Suppressor macrophage treated with lipopolysaccharide for 1 hour (primary cell): Measurements from ENCODE around the gene ZNF841.
"Not testable (repeated sequence)": the region's sequence is repeated elsewhere in the genome, so short reads cannot be mapped to it uniquely, and the experiment has no call there.

Experiments
- DNase-seq, 3 donors: peaks; one replicate each; pipeline ENCODE4 v3.0.0-alpha.2; 2020 to 2022

The ZNF841 gene

DNA sequence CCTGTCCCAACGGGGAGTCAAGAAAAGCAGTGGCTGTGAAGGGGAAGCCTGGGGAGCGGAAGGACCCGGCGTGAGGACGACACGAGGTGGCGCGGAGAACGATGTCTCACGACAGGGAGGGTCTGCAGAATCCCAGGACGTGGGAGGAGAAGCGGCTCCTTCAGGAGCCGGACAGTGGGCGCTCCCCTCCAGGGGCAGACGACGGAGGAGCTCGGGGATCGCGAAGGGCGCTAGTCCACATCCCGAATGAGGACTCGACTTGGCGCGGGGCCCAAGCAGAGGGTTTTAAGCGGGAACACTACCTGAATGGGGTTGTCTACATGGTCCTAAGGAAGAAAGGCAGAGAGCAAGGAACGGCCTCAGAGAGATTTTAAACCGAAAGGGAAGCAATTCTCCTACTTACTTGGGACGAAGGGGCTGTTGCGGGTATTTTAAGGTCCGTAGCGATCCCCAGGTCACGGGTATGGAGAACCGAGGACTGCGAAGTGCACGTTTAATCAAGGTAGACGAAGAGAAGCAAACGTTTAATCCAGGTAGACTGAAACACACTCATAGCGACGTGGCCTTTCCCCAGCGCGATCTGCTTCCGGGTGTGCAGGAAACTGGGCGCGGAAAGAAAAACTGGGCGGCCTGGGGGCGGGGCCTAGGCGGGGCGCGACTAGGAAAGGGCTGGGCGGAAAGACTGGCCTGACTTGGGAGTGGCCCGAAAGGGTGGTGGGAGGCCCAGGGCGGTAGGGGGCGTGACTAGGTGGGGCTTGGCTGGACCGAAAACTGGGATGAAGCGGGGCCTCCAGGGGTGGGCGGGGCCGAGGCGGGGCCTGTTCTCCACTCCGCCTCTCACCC, at the start of gene ZNF841:
ZNF841 (minus strand) TSS at position 594 of the 843 bp plus-strand sequence. CDS start 10,964 bp downstream, outside the sequence.
- peak; percentile 88 to 94 (median 92) for DNase-seq

DNA sequence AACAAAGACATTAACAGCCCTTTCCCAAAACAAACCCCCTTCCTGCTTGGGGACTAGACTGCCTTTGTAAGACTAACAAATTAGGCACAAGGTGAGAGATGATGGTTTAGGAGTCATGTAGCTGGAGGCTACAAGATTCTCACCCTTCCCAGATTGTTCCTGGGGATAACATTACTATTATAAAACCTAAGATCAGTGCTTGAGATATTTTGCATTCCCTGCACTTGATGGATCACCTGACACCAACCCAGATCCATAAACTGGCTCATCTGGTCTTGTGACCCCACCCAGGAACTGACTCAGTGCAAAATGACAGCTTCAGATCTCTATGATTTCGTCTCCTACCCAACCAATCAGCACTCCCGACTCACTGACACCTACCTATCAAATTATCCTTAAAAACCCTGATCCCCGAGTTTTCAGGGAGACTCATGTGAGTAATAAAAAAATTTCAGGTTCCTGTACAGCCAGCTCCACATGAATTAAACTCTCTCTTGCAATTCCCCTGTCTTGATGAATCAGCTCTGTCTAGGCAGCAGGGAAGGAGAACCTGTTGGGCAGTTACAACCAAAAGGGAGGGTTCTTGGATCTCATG, 46.5 kb upstream of the ZNF841 start:
- no peak for DNase-seq

DNA sequence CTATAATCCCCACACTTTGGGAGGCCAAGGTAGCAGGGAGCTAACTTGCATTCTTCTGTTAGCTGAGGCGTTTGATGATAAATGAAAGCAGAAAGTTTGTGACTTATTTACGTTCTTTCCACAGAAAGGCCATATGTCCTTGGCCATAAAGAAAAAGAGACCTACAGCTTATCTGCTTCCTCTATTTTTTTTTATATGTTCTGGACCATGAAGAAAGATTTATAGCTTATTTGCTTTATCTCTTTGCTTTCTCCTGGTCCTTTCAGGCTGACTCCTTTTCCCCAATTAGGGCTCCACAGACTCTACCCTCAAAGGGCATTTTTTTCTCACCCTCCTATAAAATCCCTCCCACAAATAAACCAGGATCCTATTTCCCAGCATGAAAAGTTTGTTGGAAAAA, 45.6 kb upstream of the ZNF841 start:
- DNase-seq, result no peak

DNA sequence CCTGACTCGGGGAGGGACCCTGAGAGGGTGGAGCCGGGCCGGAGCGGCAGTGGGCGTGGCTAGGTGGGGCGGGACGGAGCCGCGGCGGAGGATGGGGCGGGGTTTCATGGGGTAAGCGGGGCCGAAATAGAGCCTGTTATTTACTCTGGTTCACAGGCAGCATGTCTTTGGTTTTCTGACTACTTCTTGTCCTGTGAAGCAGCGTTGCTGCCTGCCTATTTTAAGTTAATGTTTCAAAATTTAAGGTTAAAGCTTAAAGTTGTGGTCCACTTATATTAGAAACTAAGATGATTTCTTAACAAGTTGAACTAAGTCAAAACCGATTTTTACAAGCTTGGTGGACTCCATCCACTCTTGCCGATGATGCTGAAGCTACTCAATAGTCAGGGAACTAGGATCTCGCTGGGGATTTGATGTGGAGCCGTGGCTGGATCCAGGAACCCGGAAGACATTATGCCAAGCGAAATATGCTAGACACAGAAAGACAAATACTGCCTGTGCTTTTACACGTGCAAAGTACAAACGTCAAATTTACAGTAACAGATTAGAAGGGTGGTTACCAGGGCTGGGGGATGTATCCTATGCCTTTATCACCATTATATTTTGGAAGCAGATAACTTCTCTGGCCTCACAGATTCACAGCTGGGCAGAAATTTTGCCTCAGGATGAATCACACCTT, 44.6 kb upstream of the ZNF841 start:
- no peak for DNase-seq

DNA sequence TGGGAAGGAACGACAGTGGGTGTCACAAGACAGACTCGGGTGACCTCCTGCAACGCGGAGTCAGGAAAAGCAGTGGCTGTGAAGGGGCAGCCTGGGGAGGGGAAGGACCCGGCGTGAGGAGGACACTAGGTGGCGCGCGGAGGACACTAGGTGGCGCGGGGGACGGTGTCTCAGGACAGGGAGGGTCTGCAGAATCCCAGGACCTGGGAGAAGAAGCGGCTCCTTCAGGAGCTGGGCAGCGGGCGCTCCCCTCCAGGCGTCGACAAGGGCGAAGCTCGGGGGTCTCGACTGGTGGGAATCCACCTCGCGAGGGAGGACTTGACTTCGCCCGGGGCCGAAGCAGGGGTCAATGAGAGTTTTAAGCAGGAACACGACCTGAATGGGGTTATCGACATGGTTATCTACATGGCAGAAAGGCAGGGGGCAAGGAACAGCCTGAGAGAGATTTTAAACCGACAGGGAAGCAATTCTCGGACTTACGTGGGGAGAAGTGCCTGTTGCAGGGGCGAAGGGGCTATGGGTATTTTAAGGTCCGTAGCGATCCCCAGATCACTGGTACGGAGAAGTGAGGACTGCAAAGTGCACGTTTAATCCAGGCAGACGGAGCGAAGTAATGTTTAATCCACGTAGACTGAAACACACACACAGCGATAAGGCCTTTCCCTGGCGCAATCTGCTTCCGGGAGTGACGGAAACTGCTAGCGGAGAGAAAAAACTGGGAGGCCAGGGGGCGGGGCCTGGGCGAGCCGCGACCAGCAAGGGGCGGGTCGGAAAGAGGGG, 43.9 kb upstream of the ZNF841 start, which contains the start of gene ZNF616:
ZNF616 (minus strand) TSS at position 687 of the 780 bp plus-strand sequence. CDS start 9,426 bp downstream, outside the sequence.
- DNase-seq, result peak; percentile 96 to 99 (median 98)

DNA sequence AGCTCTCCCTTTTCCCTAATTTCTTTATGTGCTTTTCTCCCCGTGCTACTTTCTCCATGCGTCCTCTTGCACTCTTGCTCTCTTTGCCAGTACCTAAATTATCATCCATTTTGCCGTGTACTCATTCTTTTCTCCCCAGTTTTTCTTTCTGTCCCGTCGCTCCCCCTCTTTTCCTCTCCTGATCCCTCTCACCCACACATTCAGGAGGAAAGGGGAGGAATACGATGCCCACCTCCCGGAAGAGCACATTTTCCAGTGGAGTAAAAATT, 43.4 kb upstream of the ZNF841 start:
- no peak for DNase-seq

DNA sequence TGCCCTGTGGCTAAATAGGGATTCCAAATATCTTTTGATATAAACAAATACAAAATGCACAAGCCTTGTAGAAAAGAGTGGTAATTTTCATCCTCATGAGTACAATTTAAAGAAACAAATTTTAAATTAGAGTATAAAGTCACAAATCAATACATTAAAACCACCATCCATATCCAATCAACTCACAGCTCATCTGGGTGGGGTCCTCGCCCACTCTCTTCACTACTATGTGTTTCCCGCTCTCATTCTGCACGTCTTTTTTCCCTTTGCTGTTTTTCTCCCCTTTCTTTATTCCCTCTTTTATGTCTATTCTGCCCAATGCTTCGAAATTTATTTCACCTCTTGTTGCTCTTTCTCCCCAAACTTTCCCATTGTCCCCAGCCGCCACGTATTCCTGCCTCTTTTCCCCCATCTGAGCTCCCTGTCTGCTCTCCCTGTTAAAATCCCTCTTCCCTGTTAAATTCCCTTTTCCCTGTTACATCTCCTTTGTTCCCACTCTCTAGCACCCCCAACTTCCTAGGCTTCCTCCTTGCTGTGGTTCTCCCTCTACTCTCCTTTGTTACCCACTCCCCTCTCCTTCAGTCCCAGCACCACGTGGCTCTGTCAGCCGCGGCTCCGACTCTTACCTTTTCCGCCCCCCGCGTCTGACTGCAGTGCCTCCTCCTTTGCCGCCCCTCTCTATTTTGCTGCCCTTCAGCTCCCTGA, 42.9 kb upstream of the ZNF841 start:
- DNase-seq, result peak in 2 of 3 donors; percentile 3 to 26

DNA sequence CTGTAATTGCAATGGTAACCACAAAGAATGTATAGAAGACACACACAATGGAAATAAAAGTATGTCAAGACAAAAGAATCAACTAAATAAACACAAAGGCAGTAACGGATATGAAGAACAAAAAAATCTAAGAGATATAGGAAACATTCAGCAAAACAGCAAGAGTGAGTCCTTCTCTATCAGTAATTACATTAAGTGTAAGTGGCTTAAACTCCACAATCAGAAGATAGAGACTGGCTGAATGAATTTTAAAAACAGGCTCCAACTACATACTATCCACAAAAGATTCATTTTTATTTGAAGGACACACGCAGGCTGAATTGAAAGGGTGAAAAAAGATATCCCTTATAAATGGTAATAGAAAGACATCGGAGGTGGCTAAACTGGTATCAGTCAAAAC, 24.7 kb upstream of the ZNF841 start:
- no peak for DNase-seq

DNA sequence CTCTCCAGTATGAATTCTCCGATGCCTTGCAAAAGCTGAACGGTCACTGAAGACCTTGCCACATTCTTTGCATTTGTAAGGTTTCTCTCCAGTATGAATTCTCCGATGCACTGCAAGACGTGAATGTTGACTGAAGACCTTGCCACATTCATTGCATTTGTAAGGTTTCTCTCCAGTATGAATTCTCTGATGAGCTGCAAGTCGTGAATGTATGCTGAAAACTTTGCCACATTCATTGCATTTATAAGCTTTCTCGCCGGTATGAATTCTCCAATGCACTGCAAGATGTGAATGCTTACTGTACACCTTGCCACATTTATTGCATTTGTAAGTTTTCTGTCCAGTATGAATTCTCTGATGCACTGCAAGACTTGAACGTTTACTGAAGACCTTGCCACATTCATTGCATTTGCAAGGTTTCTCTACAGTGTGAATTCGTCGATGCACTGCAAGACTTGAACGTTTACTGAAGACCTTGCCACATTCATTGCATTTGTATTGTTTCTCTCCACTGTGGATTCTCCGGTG, 20.0 kb upstream of the ZNF841 start:
- no peak for DNase-seq

DNA sequence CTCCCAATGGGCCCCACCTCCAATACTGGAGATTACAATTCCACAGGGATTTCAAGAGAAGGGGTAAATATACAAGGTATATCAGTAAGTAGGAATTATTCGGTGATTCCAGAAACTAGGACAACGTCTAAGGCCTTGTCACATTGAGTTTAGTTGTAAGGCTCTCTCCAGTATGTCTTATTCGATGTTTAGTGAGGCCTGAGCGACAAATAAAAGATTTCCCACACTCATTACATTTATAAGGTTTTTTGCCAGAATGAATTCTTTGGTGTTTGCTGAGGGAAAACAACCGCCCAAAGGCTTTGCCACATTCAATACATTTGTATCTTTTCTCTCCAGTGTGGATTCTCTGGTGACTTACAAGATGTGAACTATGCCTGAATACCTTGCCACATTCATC, 19.1 kb upstream of the ZNF841 start:
- DNase-seq, result no peak

DNA sequence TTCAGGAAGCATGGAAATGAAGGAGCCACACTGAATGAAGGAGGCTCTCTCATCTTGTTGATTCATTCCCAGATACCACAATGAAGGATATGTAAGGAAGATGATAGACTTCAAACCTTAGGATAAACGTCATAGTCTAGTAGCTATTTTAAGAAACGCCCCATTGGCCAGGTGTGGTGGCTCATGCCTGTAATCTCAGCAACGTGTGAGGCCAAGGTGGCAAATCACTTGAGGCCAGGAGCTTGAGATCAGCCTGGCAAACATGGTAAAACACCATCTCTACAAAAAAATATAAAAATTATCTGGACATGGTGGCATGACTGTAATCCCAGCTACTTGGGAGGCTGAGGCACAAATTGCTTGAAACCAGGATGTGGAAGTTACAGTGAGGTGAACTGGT, 17.1 kb upstream of the ZNF841 start:
- DNase-seq, result no peak

DNA sequence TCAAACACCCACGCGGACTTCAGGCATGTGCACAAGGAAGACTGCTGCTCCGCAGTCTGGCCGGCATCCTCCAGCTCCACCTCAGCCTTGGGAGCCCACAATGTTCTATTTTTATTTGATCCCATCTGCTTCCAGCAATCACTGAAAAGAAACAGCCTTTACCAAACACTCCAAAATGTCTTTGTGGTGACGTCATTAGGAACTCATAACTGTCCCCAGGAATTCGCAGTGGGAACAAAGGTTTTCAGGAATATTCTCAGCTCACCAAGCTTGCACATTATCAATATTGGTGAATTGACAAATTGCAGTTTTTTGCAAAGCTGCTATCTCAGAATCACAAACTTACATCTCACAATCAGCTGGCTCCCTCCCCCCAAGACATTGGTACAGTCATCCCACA, 15.2 kb upstream of the ZNF841 start:
- DNase-seq, result no peak

DNA sequence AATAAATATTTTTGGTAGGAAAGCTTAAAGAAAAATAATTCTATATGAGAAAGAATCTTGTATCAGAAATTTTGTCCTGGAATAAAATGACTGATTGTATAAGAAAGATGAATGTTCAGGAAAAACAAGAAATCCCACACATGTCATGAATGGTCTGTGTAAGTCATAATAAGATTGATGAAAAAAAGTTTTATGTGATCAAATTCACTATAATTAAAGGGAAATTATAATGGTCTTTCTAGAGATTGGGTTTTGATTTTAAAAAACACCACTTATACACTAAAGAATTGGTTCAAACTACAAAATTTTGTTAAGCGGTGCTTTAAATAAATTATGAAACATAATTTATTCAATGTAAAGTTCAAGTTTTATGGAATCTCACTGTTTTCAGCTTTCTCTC, 7.2 kb upstream of the ZNF841 start:
- no peak for DNase-seq

DNA sequence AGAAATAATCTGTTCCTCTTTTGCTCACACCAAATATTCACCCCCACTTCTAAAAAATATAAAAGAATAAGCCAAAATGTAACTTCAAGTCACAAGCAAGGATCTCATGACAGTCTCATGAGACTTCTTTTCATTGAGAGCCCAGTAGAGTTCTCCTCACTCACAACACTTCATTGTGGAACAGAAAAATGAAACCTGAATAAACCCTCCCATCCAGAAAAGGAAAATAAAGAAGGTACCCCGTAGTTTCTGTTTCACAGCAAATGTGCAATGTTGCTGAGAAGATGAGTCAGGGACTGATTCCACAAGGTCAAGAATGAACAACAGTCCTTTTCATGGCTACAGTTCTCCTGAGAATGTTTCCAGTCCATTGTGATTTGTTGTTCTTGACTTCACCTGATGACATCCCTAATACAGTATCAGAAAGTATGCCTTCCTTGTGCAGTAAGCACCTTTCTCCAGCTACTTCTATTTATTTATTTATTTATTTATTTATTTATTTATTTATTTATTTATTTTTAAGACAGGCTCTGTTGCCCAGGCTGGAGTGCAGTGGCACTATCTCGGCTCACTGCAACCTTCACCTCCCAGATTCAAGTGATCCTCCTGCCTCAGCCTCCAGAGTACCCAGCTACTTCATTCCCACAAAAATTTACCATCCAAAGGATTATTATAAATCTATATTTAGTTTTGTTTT, 6.4 kb upstream of the ZNF841 start:
- peak in 1 of 3 donors; percentile 4 for DNase-seq

DNA sequence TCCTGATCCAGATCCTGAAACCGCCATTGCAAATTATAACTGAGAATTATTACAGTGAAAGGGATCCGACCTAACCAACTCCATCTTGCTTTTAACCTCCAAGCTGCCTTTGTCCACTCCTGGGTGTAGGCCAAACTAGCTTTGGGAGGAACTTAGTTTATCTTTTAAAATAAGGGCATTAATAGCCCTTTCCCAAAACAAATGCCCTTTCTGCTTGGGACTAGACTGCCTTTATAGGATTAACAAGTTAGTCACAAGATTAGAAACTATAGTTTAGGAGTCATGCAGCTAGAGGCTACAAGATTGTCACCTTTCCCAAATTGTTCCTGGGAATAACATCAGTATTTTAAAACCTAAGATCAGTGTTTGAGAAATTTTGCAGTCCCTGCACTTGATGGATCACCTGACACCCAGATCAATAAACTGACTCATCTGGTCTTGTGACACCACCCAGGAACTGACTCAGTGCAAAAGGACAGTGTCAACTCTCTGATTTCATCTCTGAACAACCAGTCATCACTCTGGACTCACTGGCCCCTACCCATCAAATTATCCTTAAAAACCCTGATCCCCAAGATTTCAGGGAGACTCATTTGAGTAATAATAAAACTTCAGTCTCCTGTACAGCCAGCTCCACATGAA, 4.1 kb upstream of the ZNF841 start:
- no peak for DNase-seq

DNA sequence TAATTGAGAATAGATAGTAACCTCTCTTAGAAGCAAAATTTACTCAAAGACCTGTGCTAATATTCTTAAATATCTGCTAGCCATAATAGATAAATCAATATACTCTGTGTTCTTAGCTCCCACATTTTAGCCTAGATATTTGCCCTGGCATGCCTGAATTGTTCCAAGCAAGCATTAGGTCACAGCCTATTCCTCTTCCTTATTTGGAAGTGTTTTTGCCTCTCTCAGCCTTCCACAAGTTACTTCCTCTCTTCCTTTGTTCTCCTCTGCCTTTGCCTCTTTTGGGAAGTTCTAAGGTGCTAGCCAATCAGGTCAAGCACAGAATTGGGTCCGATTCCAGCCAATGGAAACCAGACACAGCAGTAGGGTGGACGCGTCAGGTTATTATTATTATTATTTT, 851 bp upstream of the ZNF841 start:
- DNase-seq, result not testable (repeated sequence)

DNA sequence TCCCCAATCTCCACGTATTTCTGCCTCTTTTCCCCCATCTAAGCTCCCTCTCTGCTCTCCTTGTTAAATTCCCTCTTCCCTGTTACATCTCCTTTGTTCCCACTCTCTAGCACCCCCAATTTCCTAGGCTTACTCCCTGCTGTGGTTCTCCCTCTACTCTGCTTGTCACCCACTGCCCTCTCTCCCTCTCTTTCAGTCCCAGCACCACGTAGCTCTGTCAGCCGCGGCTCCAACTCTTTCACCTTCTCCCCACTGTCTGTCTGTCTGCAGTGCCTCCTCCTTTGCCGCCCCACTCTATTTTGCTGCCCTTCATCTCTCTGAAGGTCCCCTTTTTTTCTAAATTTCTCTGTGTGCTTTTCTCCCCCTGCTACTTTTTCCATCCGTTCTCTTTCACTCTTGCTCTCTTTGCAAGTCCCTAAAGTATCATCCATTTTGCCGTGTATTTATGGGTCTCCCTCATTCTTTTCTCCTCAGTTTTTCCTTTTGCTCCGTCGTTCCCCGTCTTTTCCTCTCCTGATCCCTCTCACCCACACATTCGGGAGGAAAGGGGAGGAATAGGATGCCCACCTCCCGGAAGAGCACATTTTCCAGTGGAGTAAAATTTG, 937 bp downstream of the ZNF841 start:
- DNase-seq, result no peak

DNA sequence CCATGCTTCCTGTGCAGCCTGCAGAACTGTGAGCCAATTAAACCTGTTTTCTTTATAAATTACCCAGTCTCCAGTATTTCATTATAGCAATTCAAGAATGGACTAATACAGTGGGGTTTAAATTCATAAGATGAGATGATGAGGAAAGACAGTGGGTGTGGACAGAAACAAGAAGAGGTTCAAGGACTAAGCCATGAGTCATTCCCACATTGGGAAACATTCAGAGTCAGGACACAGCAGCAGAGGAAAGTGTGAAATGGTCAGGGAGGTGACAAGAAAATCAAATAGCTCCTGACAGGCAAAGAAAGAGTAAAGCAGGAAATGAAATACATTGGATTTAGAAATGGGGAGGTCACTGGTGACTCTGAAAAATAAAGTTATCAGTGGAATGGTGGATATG, 9.1 kb downstream of the ZNF841 start:
- peak in 1 of 3 donors; percentile 18 for DNase-seq

DNA sequence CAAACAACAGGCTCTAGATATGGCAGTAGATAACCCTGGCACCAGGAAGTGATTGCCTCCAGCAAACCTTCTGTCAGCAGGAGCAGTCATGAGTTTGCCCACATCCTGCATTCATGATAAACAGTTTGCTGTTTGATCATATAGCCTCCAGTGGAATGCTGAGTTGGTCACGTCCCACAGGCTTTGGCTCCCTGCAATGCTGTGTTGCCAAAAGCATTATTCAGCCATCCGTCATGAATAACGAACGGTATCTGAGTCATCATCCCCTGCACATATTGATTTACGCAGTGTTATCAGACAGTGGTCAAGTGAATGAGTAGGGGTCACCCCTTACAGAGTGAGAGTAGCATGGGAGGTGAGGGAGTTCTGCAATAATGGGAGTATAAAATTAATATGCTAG, 25.1 kb downstream of the ZNF841 start:
- DNase-seq, result no peak

DNA sequence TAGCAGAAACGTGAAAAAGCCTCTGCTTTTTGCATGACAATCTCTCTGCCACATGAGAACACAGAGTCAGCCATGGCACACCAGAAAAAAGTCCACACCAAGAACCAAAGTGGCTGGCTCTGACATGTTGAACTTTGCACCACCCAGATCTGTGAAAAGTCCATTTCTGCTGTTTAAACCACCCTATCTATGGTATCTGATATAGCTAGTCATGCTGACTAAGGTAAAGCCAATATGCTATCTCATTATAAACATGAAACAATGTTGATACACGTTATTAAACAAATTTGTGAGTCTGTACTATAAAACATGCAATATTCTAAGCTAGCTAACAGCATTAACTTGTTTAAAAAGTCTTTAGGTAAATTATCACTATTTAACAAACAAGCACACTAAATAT, 25.9 kb downstream of the ZNF841 start:
- DNase-seq, result no peak
